Endothelial cell of umbilical vein (primary cell): ENCODE measurements around the gene KLRB1. TPM values are rescaled to one million over a fixed set of nuclear protein-coding genes. Genes with fewer than 3 reads are reported as not detected.
A peak's percentile ranks its signal among the peaks of the same experiment; 100 is the strongest.

Experiments used
- BruUV-seq: library from RNA; stranded (reverse); fragments of 400-500 nt; replicated peaks from 2 replicates; lab custom pipeline; 2021; lab: Mats Ljungman, UMichigan
- CTCF ChIA-PET: fragments of 300-600, 350-600 bp; sonication (Branson Sonifier 250); formaldehyde crosslinking; loops from one replicate; lab custom pipeline; 2021; ENCODE audit warnings: antibody characterized with exemption, inconsistent platforms; lab: Charles Lee
- POLR2A ChIA-PET: fragments of 300-600, 350-600 bp; sonication (Branson Sonifier 250); formaldehyde crosslinking; loops from one replicate; lab custom pipeline; 2021; ENCODE audit warnings: antibody characterized with exemption, inconsistent platforms; lab: Charles Lee
- DNase-seq: peaks from one replicate; pipeline ENCODE4 v3.0.0-alpha.2; 2011; ENCODE audit warnings: low read depth, low spot score
- FAIRE-seq: peaks from 2 replicates; lab custom pipeline; 2011; peaks lifted over from hg19 to GRCh38; lab: Jason Lieb, UNC
- H2AFZ ChIP-seq: 2 replicates; pipeline ENCODE4 v1.6.0; 2012; ENCODE audit warnings: low read depth, low read length, control low read depth, inconsistent platforms
- H3K27ac ChIP-seq: 2 replicates; pipeline ENCODE4 v1.5.1; 2011; ENCODE audit warnings: low read depth, mild to moderate bottlenecking, control low read depth, low read length, moderate library complexity; ENCODE audit not compliant: insufficient read depth
- H3K27me3 ChIP-seq, 2 experiments: 2 replicates each; pipeline versions ENCODE4 v1.6.0 to v1.6.1; 2011; ENCODE audit warnings: low read length in 2 of 2, mixed read lengths in 1 of 2; ENCODE audit not compliant: control insufficient read depth in 2 of 2, insufficient read depth in 2 of 2
- H3K36me3 ChIP-seq, 2 experiments: 2 replicates in 1 of 2; 3 replicates in 1 of 2; pipeline ENCODE4 v1.5.1; 2011; ENCODE audit warnings: low read length in 2 of 2, mild to moderate bottlenecking in 1 of 2, moderate library complexity in 1 of 2; ENCODE audit not compliant: control insufficient read depth in 2 of 2, insufficient read depth in 2 of 2; ENCODE audit errors: extremely low read depth in 1 of 2
- H3K4me1 ChIP-seq: 3 replicates; pipeline ENCODE4 v1.5.1; 2011; ENCODE audit warnings: mild to moderate bottlenecking, low read length; ENCODE audit not compliant: control insufficient read depth, insufficient read depth; ENCODE audit errors: extremely low read depth
- H3K4me2 ChIP-seq: 2 replicates; pipeline ENCODE4 v1.6.1; 2011; ENCODE audit warnings: low read length, control low read depth, mixed read lengths; ENCODE audit not compliant: insufficient read depth
- H3K4me3 ChIP-seq, 3 experiments: fragments of 200-600 bp in 1 of 3; sonication (generic), shearing (Covaris generic) in 1 of 3; replicated peaks in 1 of 3; 2 replicates each; pipeline ENCODE4 v1.5.1; 2011 to 2016; ENCODE audit warnings: control low read depth in 3 of 3, low read length in 3 of 3, mild to moderate bottlenecking in 2 of 3, inconsistent platforms in 1 of 3, low read depth in 1 of 3, moderate library complexity in 1 of 3; ENCODE audit not compliant: insufficient read depth in 1 of 3
- H3K79me2 ChIP-seq: 2 replicates; pipeline ENCODE4 v1.6.0; 2012; ENCODE audit warnings: low read length, inconsistent platforms; ENCODE audit not compliant: control insufficient read depth, insufficient read depth
- H3K9ac ChIP-seq: replicated peaks from 2 replicates; pipeline ENCODE3; 2011; ENCODE audit warnings: low read length, control low read depth; ENCODE audit not compliant: insufficient read depth; ENCODE audit errors: extremely low read depth
- H3K9me1 ChIP-seq: replicated peaks from 3 replicates; pipeline ENCODE4 v1.6.0; 2011; ENCODE audit warnings: mild to moderate bottlenecking, low read length; ENCODE audit not compliant: control insufficient read depth, insufficient read depth; ENCODE audit errors: extremely low read depth
- H3K9me3 ChIP-seq: replicated peaks from 2 replicates; pipeline ENCODE4 v1.5.1; 2012; ENCODE audit warnings: low read length, inconsistent platforms; ENCODE audit not compliant: control insufficient read depth, insufficient read depth
- H4K20me1 ChIP-seq: replicated peaks from 2 replicates; pipeline ENCODE3; 2011; ENCODE audit warnings: mild to moderate bottlenecking, low read length; ENCODE audit not compliant: control insufficient read depth, insufficient read depth; ENCODE audit errors: extremely low read depth
- CTCF ChIP-seq, 2 donors: IDR thresholded peaks; 1 replicate in 1 of 2; 2 replicates in 1 of 2; pipeline ENCODE4 v1.5.1; 2011; ENCODE audit warnings: low read length in 2 of 2, mild to moderate bottlenecking in 2 of 2, moderate library complexity in 2 of 2, control low read depth in 1 of 2, inconsistent platforms in 1 of 2, low read depth in 1 of 2; ENCODE audit not compliant: insufficient read depth in 1 of 2; ENCODE audit errors: extremely low read depth in 1 of 2
- EZH2 ChIP-seq: IDR thresholded peaks from 2 replicates; pipeline ENCODE4 v1.6.1; 2012; ENCODE audit warnings: borderline replicate concordance, low read depth, mild to moderate bottlenecking, moderate library complexity, low read length, inconsistent platforms; ENCODE audit not compliant: severe bottlenecking
- FOS ChIP-seq: IDR thresholded peaks from 2 replicates; pipeline ENCODE4 v1.6.1; 2011; ENCODE audit warnings: mild to moderate bottlenecking, low read length, moderate library complexity, borderline replicate concordance; ENCODE audit not compliant: insufficient read depth
- GATA2 ChIP-seq: IDR thresholded peaks from 2 replicates; pipeline ENCODE4 v1.7.0; 2011; ENCODE audit warnings: low read depth, mild to moderate bottlenecking, moderate library complexity, mixed read lengths, low read length; ENCODE audit not compliant: insufficient read length, insufficient read depth
- JUN ChIP-seq: IDR thresholded peaks from 2 replicates; pipeline ENCODE4 v1.6.1; 2011; ENCODE audit warnings: borderline replicate concordance, low read depth; ENCODE audit not compliant: insufficient read length, insufficient read depth
- MAX ChIP-seq: IDR thresholded peaks from 2 replicates; pipeline ENCODE4 v1.6.1; 2011; ENCODE audit not compliant: insufficient read depth, insufficient read length
- MYC ChIP-seq: IDR thresholded peaks from one replicate; pipeline ENCODE4 v1.6.1; 2011; ENCODE audit warnings: mild to moderate bottlenecking, low read depth, low read length
- POLR2A ChIP-seq: IDR thresholded peaks from 2 replicates; pipeline ENCODE4 v1.6.1; 2012; ENCODE audit warnings: low read depth, mild to moderate bottlenecking, control low read depth, low read length
- POLR2AphosphoS5 ChIP-seq: IDR thresholded peaks from 2 replicates; pipeline ENCODE4 v1.6.1; 2012; ENCODE audit warnings: low read depth, mild to moderate bottlenecking, control low read depth, low read length, moderate library complexity; ENCODE audit not compliant: insufficient read depth
- dilution Hi-C: fragments of 300-500 bp; cut with MboI; formaldehyde crosslinking; loops from one replicate; pipeline ENCODE4 v1.15.0; 2019; ENCODE audit warnings: low sequenced_read_pairs; ENCODE audit not compliant: extremely low pct_ligation_motif_present
- intact Hi-C: fragments of 100-400 bp; cut with micrococcal nuclease; formaldehyde crosslinking; loops from one replicate; pipeline ENCODE4 v1.10.0; 2022
- polyA plus RNA-seq, 4 experiments: library from polyadenylated mRNA; depleted of rRNA in 3 of 4; stranded (reverse) in 3 of 4; unstranded in 1 of 4; fragments of >200 nt; gene quantifications; 2 replicates each; pipeline versions ENCODE4 v1.2.1 to v1.2.3, GENCODE V29; 2011 to 2012; ENCODE audit warnings: missing spikeins in 1 of 4
- total RNA-seq: library from RNA; stranded (reverse); gene quantifications from 2 replicates; pipeline ENCODE4 v1.2.3, GENCODE V29; 2021

The KLRB1 gene
- total and polyA plus RNA-seq, 2 donors (not counting 3 experiments of a cell fraction or from before 2014, with no cell fraction given) = not detected

GRCh38 chr12:9640024-9640423 lies 32.3 kb upstream of the KLRB1 start:
- Histone ChIP-seq H3K36me3 (no peaks in the 10 kb centered on the region), H3K4me3 (no peak overlapping the region), H3K9ac (no peak overlapping the region), H3K9me3 (no peaks in the 10 kb centered on the region), H3K4me2 (no peak overlapping the region), H3K4me1 (no peaks in the 10 kb centered on the region), H3K27me3 (no peaks in the 10 kb centered on the region), H2AFZ (no peak overlapping the region), H3K9me1 (no peaks in the 10 kb centered on the region), H3K79me2 (no peaks in the 10 kb centered on the region), H3K27ac (no peak overlapping the region), H4K20me1 (no peaks in the 10 kb centered on the region)
- TF ChIP-seq CTCF (IDR thresholded peaks at IDR 0.05; ENCODE audit: extremely low read depth in 1 of 2, insufficient read depth in 1 of 2, low read depth in 1 of 2, low read length in 2 of 2) (no peak), EZH2 (no peak), FOS (no peak), JUN (no peak), MAX (no peak), MYC (no peak), POLR2AphosphoS5 (no peak), POLR2A (no peak), GATA2 (no peak)
- FAIRE-seq (peak; percentile 58), DNase-seq (no peak)
- intact Hi-C loops (no loop called here), dilution Hi-C loops (no loop called here)
- BruUV-seq = no TSS peak
- CTCF ChIA-PET = interaction anchor here (1.1 kb wide), 1 partner anchor 15 kb away, joined by 3 read pairs; no protein-coding TSS in a partner anchor
- POLR2A ChIA-PET = no interaction called here
